Measurements from ENCODE around the gene ZNF486. TPM values are rescaled to one million over a fixed set of nuclear protein-coding genes. Genes with fewer than 3 reads are reported as not detected.
"Not testable (repeated sequence)": the region's sequence is repeated elsewhere in the genome, so short reads cannot be mapped to it uniquely, and the experiment has no call there.

ZNF486 gene
- total RNA-seq, 1 donor from 2014 or later, result 7.2 TPM

DNA sequence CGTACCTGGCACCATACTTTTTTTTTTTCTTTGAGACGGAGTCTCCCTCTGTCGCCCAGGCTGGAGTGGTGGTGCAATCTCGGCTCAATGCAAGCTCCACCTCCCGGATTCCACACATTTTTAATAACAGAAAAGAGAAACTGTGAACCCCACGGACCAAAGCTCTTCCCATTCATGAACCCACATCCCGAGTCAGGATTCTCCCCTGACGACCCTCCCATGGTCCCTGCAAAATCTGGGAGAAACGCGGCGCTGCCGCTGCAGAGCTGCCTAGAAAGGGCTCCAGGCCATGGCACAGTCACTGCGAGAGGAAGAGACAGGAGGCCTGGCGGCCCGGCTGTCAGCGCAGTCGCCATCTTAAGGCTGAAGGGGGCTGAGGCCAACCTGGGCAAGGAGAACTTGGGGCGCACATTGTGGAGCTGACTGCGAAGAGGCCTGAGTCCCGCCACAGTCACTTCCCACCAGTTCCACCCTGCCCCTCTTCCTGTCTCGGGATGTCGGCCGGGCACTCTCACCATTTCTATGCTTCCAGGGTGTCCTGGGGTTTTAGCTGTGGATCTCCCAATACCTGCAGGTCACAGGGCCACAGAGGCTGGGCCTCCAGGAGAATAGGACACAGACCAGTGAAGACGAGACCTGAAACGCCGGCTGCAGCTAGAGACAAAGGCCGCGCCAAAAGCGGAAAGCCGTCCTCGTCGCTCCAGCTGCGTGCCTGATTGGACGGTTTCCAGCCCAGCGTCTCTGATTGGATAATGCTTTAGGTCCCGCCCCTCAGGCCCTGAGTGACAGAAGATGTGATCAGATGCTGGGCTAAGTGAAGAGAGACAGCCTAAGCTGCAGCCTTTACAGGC lies 71.0 kb downstream of the ZNF486 start:
- TF ChIP-seq, protein P1, sequence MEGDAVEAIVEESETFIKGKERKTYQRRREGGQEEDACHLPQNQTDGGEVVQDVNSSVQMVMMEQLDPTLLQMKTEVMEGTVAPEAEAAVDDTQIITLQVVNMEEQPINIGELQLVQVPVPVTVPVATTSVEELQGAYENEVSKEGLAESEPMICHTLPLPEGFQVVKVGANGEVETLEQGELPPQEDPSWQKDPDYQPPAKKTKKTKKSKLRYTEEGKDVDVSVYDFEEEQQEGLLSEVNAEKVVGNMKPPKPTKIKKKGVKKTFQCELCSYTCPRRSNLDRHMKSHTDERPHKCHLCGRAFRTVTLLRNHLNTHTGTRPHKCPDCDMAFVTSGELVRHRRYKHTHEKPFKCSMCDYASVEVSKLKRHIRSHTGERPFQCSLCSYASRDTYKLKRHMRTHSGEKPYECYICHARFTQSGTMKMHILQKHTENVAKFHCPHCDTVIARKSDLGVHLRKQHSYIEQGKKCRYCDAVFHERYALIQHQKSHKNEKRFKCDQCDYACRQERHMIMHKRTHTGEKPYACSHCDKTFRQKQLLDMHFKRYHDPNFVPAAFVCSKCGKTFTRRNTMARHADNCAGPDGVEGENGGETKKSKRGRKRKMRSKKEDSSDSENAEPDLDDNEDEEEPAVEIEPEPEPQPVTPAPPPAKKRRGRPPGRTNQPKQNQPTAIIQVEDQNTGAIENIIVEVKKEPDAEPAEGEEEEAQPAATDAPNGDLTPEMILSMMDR (IDR thresholded peaks at IDR 0.05), result peak; percentile 43
- peak; percentile 92 for DNase-seq (ENCODE audit: extremely low spot score, unreplicated experiment)
- Mint-ChIP-seq H3K4me3 (ENCODE audit: unreplicated experiment) (peak overlapping the region; percentile 96), H3K27me3 (ENCODE audit: unreplicated experiment) (no peaks in the 10 kb centered on the region), H3K36me3 (ENCODE audit: unreplicated experiment) (peaks cover 5% of the 10 kb centered on the region), H3K9me3 (ENCODE audit: unreplicated experiment) (peaks cover 17% of the 10 kb centered on the region), H3K4me1 (ENCODE audit: unreplicated experiment) (peaks cover 2% of the 10 kb centered on the region), H3K27ac (ENCODE audit: unreplicated experiment) (peak overlapping the region; percentile 92)

DNA sequence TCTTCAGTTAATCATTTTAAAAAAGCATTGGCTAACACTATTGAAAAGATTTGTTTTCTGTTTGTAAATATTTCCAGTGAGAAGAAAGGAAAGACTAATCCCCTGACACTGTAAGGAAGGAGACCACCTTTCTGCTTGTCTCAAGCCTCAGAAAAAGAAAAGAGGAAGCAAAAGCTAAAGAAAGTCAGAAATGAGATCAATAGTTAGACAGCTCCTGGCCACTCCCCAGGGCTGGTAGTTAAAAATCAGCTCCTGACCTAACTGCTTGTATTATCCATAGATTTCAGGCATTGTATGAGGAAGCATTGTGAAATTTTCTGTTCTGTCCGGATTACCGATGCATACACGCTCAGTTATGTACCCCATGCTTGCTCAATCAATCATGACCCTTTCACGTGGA lies 76.6 kb downstream of the ZNF486 start:
- no peaks in the 10 kb centered on the region for H3K27me3 Mint-ChIP-seq (ENCODE audit: unreplicated experiment)

DNA sequence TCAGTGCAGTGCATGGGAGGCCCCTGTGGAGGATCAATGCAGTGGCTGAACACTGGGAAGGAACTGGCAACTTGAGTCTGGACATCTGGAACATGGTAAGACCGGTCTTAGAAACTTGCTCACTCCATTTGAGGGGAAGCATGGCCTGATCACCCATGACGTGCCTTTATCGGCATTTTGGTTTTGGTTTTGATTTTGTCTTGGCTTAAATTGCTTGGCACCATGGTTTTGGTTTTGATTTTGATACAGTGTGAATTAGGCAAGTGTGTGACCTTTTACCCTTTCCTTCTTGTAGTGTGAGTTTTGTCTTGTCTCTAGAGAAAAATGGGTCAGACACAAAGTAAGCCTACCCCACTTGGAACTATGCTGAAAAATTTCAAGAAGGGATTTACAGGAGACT lies 77.3 kb downstream of the ZNF486 start:
- DNase-seq (ENCODE audit: extremely low spot score, unreplicated experiment), result no peak
- Mint-ChIP-seq H3K4me1 (ENCODE audit: unreplicated experiment) (no peaks in the 10 kb centered on the region), H3K27me3 (ENCODE audit: unreplicated experiment) (no peaks in the 10 kb centered on the region), H3K4me3 (ENCODE audit: unreplicated experiment) (no peak overlapping the region), H3K27ac (ENCODE audit: unreplicated experiment) (no peak overlapping the region), H3K9me3 (ENCODE audit: unreplicated experiment) (peaks cover 31% of the 10 kb centered on the region), H3K36me3 (ENCODE audit: unreplicated experiment) (no peaks in the 10 kb centered on the region)
- TF ChIP-seq, protein P1 (IDR thresholded peaks at IDR 0.05), result no peak

More for the DNA sequence above, 76.6 kb downstream of the ZNF486 start:
- no peaks in the 10 kb centered on the region for H3K36me3 Mint-ChIP-seq (ENCODE audit: unreplicated experiment)
- TF ChIP-seq, protein P1 (IDR thresholded peaks at IDR 0.05), result no peak
- no peaks in the 10 kb centered on the region for H3K4me1 Mint-ChIP-seq (ENCODE audit: unreplicated experiment)
- DNase-seq (ENCODE audit: extremely low spot score, unreplicated experiment), result no peak
- no peak overlapping the region for H3K27ac Mint-ChIP-seq (ENCODE audit: unreplicated experiment)
- H3K9me3 Mint-ChIP-seq (ENCODE audit: unreplicated experiment), result peaks cover 31% of the 10 kb centered on the region
- H3K4me3 Mint-ChIP-seq (ENCODE audit: unreplicated experiment), result no peak overlapping the region

DNA sequence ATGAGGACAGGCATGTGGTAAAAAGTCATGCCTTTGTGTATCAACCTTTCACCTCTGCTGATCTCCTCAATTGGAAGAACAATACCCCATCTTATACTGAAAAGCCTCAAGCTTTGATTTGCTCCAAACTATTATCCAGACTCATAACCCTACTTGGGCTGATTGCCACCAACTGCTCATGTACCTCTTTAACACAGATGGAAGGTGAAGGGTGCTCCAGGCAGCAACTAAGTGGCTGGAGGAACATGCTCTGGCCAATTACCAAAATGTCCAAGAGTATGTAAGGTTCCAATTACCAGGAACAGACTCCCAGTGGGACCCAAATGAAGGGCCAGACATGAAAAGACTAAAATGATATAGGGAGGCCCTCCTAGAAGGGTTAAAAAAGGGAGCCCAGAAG lies 78.3 kb downstream of the ZNF486 start:
- H3K4me1 Mint-ChIP-seq (ENCODE audit: unreplicated experiment), result no peaks in the 10 kb centered on the region
- no peak overlapping the region for H3K27ac Mint-ChIP-seq (ENCODE audit: unreplicated experiment)
- no peaks in the 10 kb centered on the region for H3K36me3 Mint-ChIP-seq (ENCODE audit: unreplicated experiment)
- DNase-seq (ENCODE audit: extremely low spot score, unreplicated experiment), result no peak
- peaks cover 24% of the 10 kb centered on the region for H3K9me3 Mint-ChIP-seq (ENCODE audit: unreplicated experiment)
- no peaks in the 10 kb centered on the region for H3K27me3 Mint-ChIP-seq (ENCODE audit: unreplicated experiment)
- TF ChIP-seq, protein P1 (IDR thresholded peaks at IDR 0.05), result no peak
- H3K4me3 Mint-ChIP-seq (ENCODE audit: unreplicated experiment), result no peak overlapping the region

DNA sequence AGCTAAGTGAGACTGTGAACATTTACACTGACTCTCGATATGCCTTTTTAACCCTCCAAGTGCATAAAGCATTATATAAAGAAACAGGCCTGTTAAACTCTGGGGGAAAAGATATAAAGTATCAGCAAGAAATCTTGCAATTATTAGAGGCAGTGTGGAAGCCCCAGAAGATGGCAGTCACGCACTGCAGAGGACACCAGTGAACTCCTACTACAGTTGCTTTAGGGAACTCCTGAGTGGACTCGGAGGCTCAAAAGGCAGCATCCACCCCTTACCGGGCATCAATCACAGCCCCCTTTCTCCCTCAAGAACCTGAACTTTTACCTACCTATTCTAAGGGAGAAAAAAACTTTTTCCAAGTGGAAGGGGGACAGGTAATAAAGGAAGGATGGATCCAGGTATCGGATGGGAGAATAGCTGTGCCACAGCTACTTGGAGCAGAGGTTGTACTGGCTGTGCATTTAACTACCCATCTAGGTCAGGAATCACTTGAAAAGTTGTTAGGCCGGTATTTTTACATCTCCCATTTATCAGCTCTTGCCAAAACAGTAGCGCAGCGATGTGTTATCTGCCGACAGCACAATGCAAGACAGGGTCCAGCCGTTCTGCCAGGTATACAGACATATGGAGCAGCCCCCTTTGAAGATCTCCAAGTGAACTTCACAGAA lies 80.1 kb downstream of the ZNF486 start:
- TF ChIP-seq, protein P1 (IDR thresholded peaks at IDR 0.05), result peak; percentile 49
- Mint-ChIP-seq H3K36me3 (ENCODE audit: unreplicated experiment) (no peaks in the 10 kb centered on the region), H3K4me1 (ENCODE audit: unreplicated experiment) (no peaks in the 10 kb centered on the region)

DNA sequence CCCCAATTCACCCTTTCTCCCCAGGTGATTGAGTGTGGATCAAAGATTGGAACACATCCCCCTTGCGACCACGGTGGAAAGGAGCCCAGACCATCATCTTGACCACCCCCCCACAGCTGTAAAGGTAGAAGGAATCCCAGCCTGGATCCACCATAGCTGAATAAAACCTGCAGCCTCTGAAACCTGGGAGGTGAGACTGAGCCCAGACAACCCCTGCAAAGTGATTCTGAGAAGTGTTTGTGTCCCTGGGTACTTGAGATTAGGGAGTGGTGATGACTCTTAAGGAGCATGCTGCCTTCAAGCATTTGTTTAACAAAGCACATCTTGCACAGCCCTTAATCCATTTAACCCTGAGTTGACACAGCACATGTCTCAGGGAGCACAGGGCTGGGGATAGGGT lies 81.2 kb downstream of the ZNF486 start:
- H3K4me1 Mint-ChIP-seq (ENCODE audit: unreplicated experiment); H3K36me3 Mint-ChIP-seq (ENCODE audit: unreplicated experiment); DNase-seq (ENCODE audit: extremely low spot score, unreplicated experiment); H3K27ac Mint-ChIP-seq (ENCODE audit: unreplicated experiment); H3K27me3 Mint-ChIP-seq (ENCODE audit: unreplicated experiment); H3K4me3 Mint-ChIP-seq (ENCODE audit: unreplicated experiment): not testable (repeated sequence)
- peaks cover 20% of the 10 kb centered on the region for H3K9me3 Mint-ChIP-seq (ENCODE audit: unreplicated experiment)

More for the DNA sequence above, 80.1 kb downstream of the ZNF486 start:
- H3K9me3 Mint-ChIP-seq (ENCODE audit: unreplicated experiment), result peaks cover 24% of the 10 kb centered on the region
- no peaks in the 10 kb centered on the region for H3K27me3 Mint-ChIP-seq (ENCODE audit: unreplicated experiment)
- no peak overlapping the region for H3K4me3 Mint-ChIP-seq (ENCODE audit: unreplicated experiment)
- no peak for DNase-seq (ENCODE audit: extremely low spot score, unreplicated experiment)
- H3K27ac Mint-ChIP-seq (ENCODE audit: unreplicated experiment), result no peak overlapping the region
